Natural killer cell (primary cell): ENCODE data around the gene ASAP3. TPM values are rescaled to one million over a fixed set of nuclear protein-coding genes. Genes with fewer than 3 reads are reported as not detected.

Source experiments
- ATAC-seq, 3 donors: fragments of 150-1000 bp in 2 of 3; fragments of 200-7000 bp in 1 of 3; cut with Tn5 transposase; 1 replicate in 1 of 3; 2 replicates in 2 of 3; pipeline ENCODE4 v1.10.0; 2021; ENCODE audit warnings: mild to moderate bottlenecking in 2 of 3, moderate library complexity in 2 of 3
- DNase-seq, 2 donors: peaks; one replicate each; pipeline versions ENCODE4 v3.0.0 to v3.0.0-alpha.2; 2013 to 2021; ENCODE audit warnings: mixed read lengths in 1 of 2
- H3K27ac ChIP-seq: one replicate; pipeline ENCODE4 v1.5.1; 2013; ENCODE audit warnings: mild to moderate bottlenecking, low read length
- H3K27me3 ChIP-seq: one replicate; pipeline ENCODE4 v1.6.1; 2013; ENCODE audit warnings: low read length; ENCODE audit not compliant: control insufficient read depth, insufficient read depth
- H3K36me3 ChIP-seq: one replicate; pipeline ENCODE4 v1.6.1; 2013; ENCODE audit warnings: low read length; ENCODE audit not compliant: control insufficient read depth, insufficient read depth
- H3K4me1 ChIP-seq: one replicate; pipeline ENCODE4 v1.6.1; 2013; ENCODE audit warnings: low read length; ENCODE audit not compliant: control insufficient read depth, insufficient read depth
- H3K4me3 ChIP-seq: one replicate; pipeline ENCODE4 v1.5.1; 2013; ENCODE audit warnings: low read length
- H3K9me3 ChIP-seq: one replicate; pipeline ENCODE4 v1.6.1; 2013; ENCODE audit warnings: low read length; ENCODE audit not compliant: control insufficient read depth, insufficient read depth
- H3K27ac Mint-ChIP-seq, 2 donors: one replicate each; pipeline ENCODE4 v1.8.0; 2022; ENCODE audit warnings: mild to moderate bottlenecking in 2 of 2, mixed read lengths in 2 of 2, moderate library complexity in 1 of 2
- H3K27me3 Mint-ChIP-seq, 2 donors: one replicate each; pipeline ENCODE4 v1.8.0; 2022; ENCODE audit warnings: low read depth in 2 of 2, mixed read lengths in 2 of 2
- H3K36me3 Mint-ChIP-seq: one replicate; pipeline ENCODE4 v1.8.0; 2022; ENCODE audit warnings: mixed read lengths
- H3K4me1 Mint-ChIP-seq, 2 donors: one replicate each; pipeline ENCODE4 v1.8.0; 2022; ENCODE audit warnings: mixed read lengths in 2 of 2
- H3K4me3 Mint-ChIP-seq: one replicate; pipeline ENCODE4 v1.8.0; 2022; ENCODE audit warnings: mild to moderate bottlenecking, moderate library complexity, mixed read lengths
- H3K9me3 Mint-ChIP-seq, 2 donors: one replicate each; pipeline ENCODE4 v1.8.0; 2022; ENCODE audit warnings: mixed read lengths in 2 of 2
- WGBS: methylation state at CpG from one replicate; pipeline ENCODE4 v1.1.7; 2013; ENCODE audit warnings: missing lambda C conversion rate; ENCODE audit not compliant: insufficient coverage; 5-methylcytosine and 5-hydroxymethylcytosine counted together
- intact Hi-C: fragments of 100-400 bp; cut with micrococcal nuclease; formaldehyde crosslinking; loops from one replicate; pipeline ENCODE4 v1.14.2; 2022
- total RNA-seq, 4 donors: library from RNA; stranded (reverse); fragments of 120-200 nt in 1 of 4; gene quantifications; one replicate each; pipeline versions ENCODE4 v1.2.3 to v1.2.4, GENCODE V29; 2013 to 2022
- TF ChIP-seq, protein P1 (sequence below): fragments of 200-600 bp; IDR thresholded peaks from one replicate; pipeline ENCODE4 v1.8.0; 2022; ENCODE audit warnings: antibody characterized with exemption

The ASAP3 gene
- total RNA-seq, 3 donors from 2014 or later (not counting 1 experiment from before 2014, with no cell fraction given): 0.25 to 0.70 (median 0.59) TPM

DNA sequence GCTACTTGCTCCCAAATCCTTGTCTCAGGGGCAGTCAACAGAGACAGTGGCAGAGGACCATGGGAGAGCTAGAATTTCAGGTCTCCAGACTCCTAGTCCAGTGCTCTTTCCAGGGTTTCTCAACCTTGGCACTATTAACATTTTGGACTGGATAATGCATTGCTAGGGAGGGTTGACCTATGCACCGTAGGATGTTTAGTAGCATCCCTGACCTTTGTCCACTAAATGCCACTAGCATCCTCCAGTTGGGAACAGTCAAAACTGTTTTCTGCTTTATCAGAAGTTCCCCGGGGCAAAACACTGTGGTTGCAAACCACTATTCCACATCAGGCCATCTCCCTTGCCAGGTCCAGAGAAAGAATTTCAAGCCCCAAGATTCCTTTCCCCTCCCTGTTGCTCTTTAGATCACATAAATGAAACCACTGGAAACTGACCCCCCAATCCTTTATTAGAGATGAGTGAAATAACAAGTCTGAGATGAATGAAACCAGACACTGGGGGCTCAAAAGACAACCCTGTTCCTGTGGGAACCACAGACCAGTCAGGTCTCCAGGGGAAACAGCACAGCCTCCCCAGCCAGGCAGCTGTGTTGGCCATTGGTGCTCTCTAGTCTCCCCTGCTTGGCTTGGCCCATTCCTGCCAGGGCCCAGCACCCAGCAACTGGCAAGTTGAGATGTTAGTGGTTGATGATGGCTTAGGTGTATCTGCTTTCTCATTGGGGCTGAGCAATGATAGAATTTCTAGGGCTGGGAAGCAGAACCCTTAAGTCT, 55.7 kb downstream of the ASAP3 start:
- peaks cover 32 to 34% of the 10 kb centered on the region in 2 donors for H3K27me3 Mint-ChIP-seq
- no peaks in the 10 kb centered on the region for H3K9me3 ChIP-seq
- no peak overlapping the region for H3K4me3 Mint-ChIP-seq

DNA sequence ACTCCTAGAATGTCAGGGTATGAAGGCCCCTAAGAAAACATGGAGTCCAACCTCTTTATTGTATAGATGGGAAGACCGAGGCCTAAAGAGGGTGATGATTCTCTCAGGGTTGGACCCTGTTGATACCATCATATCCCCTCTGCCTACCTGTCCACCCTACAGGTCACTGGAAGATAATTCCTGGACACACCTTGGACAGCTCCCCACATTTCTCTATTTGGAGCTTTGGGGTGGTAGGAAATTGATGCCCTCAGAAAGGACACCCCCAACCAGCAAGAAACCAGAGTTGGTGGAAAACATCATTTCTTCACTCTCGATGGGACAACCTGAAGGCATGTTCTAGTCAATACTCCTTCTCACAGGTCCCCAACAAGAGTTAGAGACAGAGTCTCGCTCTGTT, 56.4 kb downstream of the ASAP3 start:
- Mint-ChIP-seq H3K27ac (no peak overlapping the region), H3K4me1 (peaks cover 16 to 20% of the 10 kb centered on the region in 2 donors), H3K9me3 (no peaks in the 10 kb centered on the region), H3K4me3 (no peak overlapping the region), H3K36me3 (no peaks in the 10 kb centered on the region), H3K27me3 (peaks cover 36% of the 10 kb centered on the region in 2 donors)
- no peak overlapping the region for H3K27ac ChIP-seq
- 98% methylated on average over 3 of the region's 3 CpGs for WGBS
- H3K27me3 ChIP-seq: peaks cover 7% of the 10 kb centered on the region
- H3K9me3 ChIP-seq: no peaks in the 10 kb centered on the region
- intact Hi-C loops: no loop called here
- peaks cover 25% of the 10 kb centered on the region for H3K4me1 ChIP-seq
- no peak overlapping the region for H3K4me3 ChIP-seq
- DNase-seq: no peak
- ATAC-seq: no peak
- H3K36me3 ChIP-seq: no peaks in the 10 kb centered on the region
- TF ChIP-seq, protein P1, sequence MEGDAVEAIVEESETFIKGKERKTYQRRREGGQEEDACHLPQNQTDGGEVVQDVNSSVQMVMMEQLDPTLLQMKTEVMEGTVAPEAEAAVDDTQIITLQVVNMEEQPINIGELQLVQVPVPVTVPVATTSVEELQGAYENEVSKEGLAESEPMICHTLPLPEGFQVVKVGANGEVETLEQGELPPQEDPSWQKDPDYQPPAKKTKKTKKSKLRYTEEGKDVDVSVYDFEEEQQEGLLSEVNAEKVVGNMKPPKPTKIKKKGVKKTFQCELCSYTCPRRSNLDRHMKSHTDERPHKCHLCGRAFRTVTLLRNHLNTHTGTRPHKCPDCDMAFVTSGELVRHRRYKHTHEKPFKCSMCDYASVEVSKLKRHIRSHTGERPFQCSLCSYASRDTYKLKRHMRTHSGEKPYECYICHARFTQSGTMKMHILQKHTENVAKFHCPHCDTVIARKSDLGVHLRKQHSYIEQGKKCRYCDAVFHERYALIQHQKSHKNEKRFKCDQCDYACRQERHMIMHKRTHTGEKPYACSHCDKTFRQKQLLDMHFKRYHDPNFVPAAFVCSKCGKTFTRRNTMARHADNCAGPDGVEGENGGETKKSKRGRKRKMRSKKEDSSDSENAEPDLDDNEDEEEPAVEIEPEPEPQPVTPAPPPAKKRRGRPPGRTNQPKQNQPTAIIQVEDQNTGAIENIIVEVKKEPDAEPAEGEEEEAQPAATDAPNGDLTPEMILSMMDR: no peak

More for the DNA sequence above, 55.7 kb downstream of the ASAP3 start:
- intact Hi-C loops: no loop called here
- Mint-ChIP-seq H3K4me1 (peaks cover 8 to 13% of the 10 kb centered on the region in 2 donors), H3K36me3 (no peaks in the 10 kb centered on the region), H3K9me3 (no peaks in the 10 kb centered on the region), H3K27ac (no peak overlapping the region)
- Histone ChIP-seq H3K27me3 (peaks cover 6% of the 10 kb centered on the region), H3K27ac (no peak overlapping the region), H3K4me3 (no peak overlapping the region), H3K4me1 (peaks cover 17% of the 10 kb centered on the region), H3K36me3 (no peaks in the 10 kb centered on the region)
- no peak for DNase-seq
- no peak for ATAC-seq
- TF ChIP-seq, protein P1: no peak
- 80% methylated on average over 2 of the region's 2 CpGs for WGBS

DNA sequence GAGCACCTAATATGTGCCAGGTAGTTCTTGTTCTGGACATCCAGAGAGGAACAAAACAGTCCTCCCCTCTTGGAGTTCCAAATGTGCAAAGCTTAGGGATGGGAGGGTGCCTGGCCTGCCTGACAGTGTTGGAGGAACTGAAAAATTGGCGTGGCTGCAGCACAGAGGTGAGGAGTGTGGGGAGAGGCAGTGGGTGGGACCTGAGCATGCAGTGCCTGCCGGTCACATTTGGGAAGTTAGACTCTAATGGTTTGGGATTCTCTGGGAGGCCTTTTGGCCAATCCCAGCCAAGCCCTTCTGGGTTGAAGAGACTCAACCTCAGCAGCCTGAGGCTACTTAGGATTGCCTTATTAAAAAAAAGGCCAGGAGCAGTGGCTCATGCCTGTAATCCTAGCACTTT, 57.2 kb downstream of the ASAP3 start:
- Mint-ChIP-seq H3K27me3 (peaks cover 36% of the 10 kb centered on the region in 2 donors), H3K4me3 (no peak overlapping the region), H3K36me3 (no peaks in the 10 kb centered on the region), H3K27ac (no peak overlapping the region), H3K4me1 (peaks cover 23 to 28% of the 10 kb centered on the region in 2 donors), H3K9me3 (no peaks in the 10 kb centered on the region)
- H3K4me1 ChIP-seq: peaks cover 32% of the 10 kb centered on the region
- TF ChIP-seq, protein P1: no peak
- 40% methylated on average over 2 of the region's 2 CpGs for WGBS
- no peaks in the 10 kb centered on the region for H3K36me3 ChIP-seq
- intact Hi-C loops: no loop called here
- H3K27ac ChIP-seq: no peak overlapping the region
- no peak for DNase-seq
- H3K27me3 ChIP-seq: peaks cover 7% of the 10 kb centered on the region
- no peak for ATAC-seq
- no peak overlapping the region for H3K4me3 ChIP-seq
- no peaks in the 10 kb centered on the region for H3K9me3 ChIP-seq

DNA sequence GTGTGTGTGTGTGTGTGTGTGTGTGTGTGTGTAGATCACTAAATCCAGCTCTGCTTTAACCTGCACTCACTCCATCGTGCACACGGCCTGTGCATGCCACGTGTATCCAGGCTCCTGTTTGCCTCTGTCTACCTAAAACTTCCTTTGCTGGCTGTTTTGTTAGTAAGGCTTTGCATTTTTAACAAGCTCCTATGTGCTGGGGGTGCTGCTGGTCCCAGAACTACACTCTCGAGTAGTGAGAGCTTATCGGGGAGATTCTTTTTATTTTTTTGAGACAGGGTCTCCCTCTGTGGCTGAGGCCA, 58.8 kb downstream of the ASAP3 start:
- Mint-ChIP-seq H3K4me3 (peak overlapping the region; percentile 89), H3K36me3 (no peaks in the 10 kb centered on the region)

More for the DNA sequence above, 58.8 kb downstream of the ASAP3 start:
- Histone ChIP-seq H3K27ac (no peak overlapping the region), H3K9me3 (no peaks in the 10 kb centered on the region), H3K4me1 (peaks cover 35% of the 10 kb centered on the region), H3K36me3 (no peaks in the 10 kb centered on the region), H3K27me3 (peaks cover 7% of the 10 kb centered on the region), H3K4me3 (no peak overlapping the region)
- H3K27me3 Mint-ChIP-seq: peaks cover 36% of the 10 kb centered on the region in 2 donors
- TF ChIP-seq, protein P1: no peak
- no peaks in the 10 kb centered on the region for H3K9me3 Mint-ChIP-seq
- intact Hi-C loops: no loop called here
- H3K4me1 Mint-ChIP-seq: peaks cover 24 to 29% of the 10 kb centered on the region in 2 donors
- 39% methylated on average over 5 of the region's 5 CpGs for WGBS
- DNase-seq (no peak), ATAC-seq (no peak)
- no peak overlapping the region for H3K27ac Mint-ChIP-seq
